Stimulated activated memory B cell treated with anti-CD40 and anti-IgM and Interleukin-4, amounts not matched to agents 10 μg/mL and 1 μg/mL and 100 μg/mL, for 72 hours (primary cell): Measurements from ENCODE around the gene MLN.
A peak's percentile ranks its signal among the peaks of the same experiment; 100 is the strongest.
"Not testable (repeated sequence)": the region's sequence is repeated elsewhere in the genome, so short reads cannot be mapped to it uniquely, and the experiment has no call there.

Experiments used
- ATAC-seq: fragments of 150-1000 bp; cut with Tn5 transposase; 2 replicates; pipeline ENCODE4 v1.10.0; 2021
- H3K27ac Mint-ChIP-seq: one replicate; pipeline ENCODE4 v1.8.0; 2022; ENCODE audit warnings: mild to moderate bottlenecking, mixed read lengths
- H3K27me3 Mint-ChIP-seq: one replicate; pipeline ENCODE4 v1.8.0; 2022; ENCODE audit warnings: mixed read lengths
- H3K36me3 Mint-ChIP-seq: one replicate; pipeline ENCODE4 v1.8.0; 2022; ENCODE audit warnings: mixed read lengths
- H3K4me1 Mint-ChIP-seq: one replicate; pipeline ENCODE4 v1.8.0; 2022; ENCODE audit warnings: mixed read lengths
- H3K4me3 Mint-ChIP-seq: one replicate; pipeline ENCODE4 v1.8.0; 2022; ENCODE audit warnings: mild to moderate bottlenecking, moderate library complexity, mixed read lengths
- H3K9me3 Mint-ChIP-seq: one replicate; pipeline ENCODE4 v1.8.0; 2022; ENCODE audit warnings: mixed read lengths

The MLN gene

DNA sequence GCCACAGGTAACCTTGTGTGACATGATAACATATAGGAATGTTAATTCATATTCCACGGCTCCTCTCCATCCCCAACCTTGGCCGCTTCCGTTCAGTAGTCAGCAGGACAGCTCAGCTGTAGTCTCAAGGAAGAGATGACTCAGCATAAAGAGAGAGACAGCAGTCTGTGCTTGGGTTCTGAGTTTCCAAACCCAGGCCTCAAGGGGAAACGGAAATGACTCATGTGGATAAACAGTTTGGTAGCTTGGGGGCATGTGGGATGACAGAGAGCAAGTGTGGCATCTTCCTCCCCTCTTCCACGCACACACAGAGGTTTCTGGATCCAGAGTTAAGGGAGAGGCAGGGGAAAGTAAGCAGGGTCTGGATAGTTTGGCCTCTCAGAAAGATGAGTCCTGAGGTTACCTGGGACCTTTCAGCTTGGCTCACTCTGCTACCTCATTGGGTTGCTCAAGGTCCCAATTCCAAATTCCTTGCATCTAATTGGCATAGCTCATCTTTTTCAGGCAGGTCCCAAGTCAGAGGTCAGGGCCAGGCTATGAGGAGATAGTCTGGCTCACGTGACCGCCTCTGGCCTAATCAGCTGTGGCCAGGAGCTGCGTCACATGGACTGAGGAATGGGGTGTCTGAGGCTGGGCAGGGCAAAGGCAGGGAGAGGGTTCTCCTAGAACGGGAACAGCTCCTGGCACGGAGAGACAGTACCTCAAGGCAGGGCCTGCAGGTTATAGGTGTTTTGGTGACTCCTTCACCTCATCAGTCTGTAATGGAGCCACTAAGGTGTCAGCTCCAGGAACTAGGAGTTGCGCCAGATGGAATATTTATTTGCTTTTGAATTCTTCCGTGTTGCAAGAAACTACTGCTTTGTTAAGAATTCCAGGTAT lies 36.5 kb upstream of the MLN start:
- H3K27ac Mint-ChIP-seq: peak overlapping the region; percentile 6
- H3K27me3 Mint-ChIP-seq: peaks cover 45% of the 10 kb centered on the region
- peak; percentile 59 for ATAC-seq
- no peaks in the 10 kb centered on the region for H3K36me3 Mint-ChIP-seq
- no peak overlapping the region for H3K4me3 Mint-ChIP-seq
- H3K4me1 Mint-ChIP-seq: peaks cover 9% of the 10 kb centered on the region
- no peaks in the 10 kb centered on the region for H3K9me3 Mint-ChIP-seq

DNA sequence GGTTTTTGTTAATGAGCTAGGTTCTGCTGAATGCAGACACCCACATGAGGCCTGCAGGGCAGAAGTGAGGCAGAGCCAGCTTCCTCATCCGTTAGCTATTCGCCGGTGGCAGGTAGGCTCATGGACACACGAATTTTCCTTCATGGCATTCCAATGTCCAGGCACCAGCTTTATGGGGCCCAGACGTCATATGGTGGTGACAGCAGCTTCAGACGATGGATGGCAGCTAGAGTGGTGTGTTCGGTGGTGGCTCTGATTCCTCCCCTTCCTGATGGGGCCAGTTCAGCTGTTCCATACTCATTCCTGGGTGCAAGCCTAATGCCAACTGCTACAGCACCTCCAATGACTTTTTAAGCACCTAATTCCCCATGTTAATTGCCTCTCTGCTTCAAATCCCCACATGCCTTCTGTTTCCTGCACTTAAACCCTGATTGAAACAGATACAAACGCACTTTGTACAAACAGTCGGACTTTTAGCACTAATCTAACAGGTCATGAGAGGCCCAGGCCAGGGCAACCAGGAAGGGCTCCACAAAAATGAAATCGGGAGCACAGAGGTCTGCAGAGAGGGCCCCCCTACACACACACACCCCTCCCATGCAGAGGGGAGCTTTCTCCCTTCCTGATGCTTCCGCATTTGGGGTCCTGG lies 35.7 kb upstream of the MLN start:
- H3K4me3 Mint-ChIP-seq: no peak overlapping the region
- H3K27ac Mint-ChIP-seq: peak overlapping the region; percentile 6
- no peak for ATAC-seq
- peaks cover 9% of the 10 kb centered on the region for H3K4me1 Mint-ChIP-seq
- H3K36me3 Mint-ChIP-seq: no peaks in the 10 kb centered on the region
- H3K27me3 Mint-ChIP-seq: peaks cover 45% of the 10 kb centered on the region
- no peaks in the 10 kb centered on the region for H3K9me3 Mint-ChIP-seq

DNA sequence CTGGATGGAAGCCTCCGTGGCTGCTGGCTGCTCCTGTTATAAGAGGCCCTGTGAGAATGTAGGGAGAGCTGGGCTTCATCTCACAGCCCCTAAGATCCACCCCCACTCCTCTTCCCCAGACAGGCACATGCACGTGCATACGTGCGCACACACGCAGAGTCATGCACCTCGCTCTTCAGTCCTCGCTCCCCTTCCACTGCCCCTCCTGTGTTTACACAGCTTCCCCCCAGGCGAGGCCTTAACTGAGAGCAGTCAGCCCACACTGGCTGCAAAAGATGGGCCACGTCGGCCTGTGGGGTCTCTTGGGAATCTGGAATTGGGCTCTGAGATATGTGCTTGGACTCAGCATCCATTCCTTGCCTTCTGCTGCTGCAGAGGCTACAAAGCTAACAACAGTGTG lies 35.2 kb upstream of the MLN start:
- peaks cover 42% of the 10 kb centered on the region for H3K27me3 Mint-ChIP-seq
- H3K4me3 Mint-ChIP-seq: no peak overlapping the region

DNA sequence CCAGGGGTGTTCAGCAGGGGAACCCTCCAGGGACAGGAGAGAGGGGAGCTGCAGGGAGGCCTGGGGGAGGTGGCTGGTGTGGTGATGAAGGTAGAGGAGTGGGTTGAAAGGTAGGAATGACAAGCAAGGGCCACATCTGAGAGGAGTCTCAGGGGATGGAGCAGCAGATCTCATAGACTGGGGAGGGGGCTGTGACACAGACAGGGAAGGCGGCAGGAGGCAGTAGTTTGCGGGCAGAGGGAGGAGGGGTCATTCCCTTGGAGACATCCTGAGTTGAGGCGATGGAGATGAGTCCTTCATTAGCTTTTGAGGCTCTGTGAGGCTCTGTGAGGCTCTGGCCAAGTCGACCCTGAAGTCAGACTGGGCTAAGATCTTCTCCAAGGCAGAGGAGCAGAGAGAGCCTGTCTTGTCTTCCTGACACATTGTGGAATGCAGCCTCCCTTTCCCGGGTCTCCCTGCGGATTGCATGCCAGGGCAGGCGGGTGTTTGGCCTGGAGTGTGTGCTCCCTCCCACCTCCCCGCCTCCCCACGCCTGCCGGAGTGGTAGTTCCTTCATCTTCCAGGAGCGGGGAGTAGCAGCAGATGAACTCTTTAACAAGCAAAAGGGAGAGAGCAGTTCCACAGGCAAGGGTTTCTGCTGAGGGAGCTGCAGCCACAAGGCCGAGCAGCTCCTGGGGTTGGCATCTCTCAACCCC lies 34.3 kb upstream of the MLN start:
- H3K9me3 Mint-ChIP-seq: no peaks in the 10 kb centered on the region
- no peak overlapping the region for H3K4me3 Mint-ChIP-seq
- no peak for ATAC-seq

More for the DNA sequence above, 35.2 kb upstream of the MLN start:
- Mint-ChIP-seq H3K9me3 (no peaks in the 10 kb centered on the region), H3K36me3 (no peaks in the 10 kb centered on the region), H3K27ac (no peak overlapping the region), H3K4me1 (peaks cover 9% of the 10 kb centered on the region)
- no peak for ATAC-seq

DNA sequence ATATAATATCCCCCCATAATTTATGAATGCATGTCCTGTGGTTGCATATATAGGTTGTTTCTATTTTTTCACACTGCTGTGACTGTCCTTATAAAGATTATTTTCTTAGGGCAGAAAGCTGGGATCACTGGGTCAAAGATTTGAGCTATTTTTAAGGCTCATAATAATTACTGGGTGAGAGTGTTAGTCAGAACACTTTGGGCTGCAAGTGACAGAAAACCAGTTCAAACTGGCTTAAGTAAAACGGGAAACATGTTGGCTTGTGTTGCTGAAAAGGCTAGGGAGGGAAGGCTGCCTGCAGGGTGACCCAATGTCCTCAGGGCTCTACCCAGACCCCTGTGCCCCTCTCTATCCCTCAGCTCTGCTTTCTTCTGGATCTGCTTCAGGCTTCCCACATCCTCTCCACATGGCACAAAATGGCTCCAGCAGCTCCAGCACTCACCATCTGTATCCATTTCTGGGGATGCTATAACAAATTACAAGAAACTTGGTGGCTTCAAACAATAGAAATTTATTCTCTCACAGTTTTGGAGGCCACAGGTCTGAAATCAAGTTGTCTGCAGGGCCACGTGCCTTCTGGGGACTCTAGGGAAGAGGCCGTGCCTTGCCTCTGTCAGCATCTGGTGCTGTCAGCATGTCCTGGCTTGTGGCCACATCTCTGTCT lies 33.1 kb upstream of the MLN start:
- Mint-ChIP-seq H3K9me3 (no peaks in the 10 kb centered on the region), H3K4me3 (no peak overlapping the region), H3K27ac (no peak overlapping the region), H3K27me3 (peaks cover 41% of the 10 kb centered on the region), H3K4me1 (peaks cover 9% of the 10 kb centered on the region), H3K36me3 (no peaks in the 10 kb centered on the region)
- ATAC-seq: no peak

More for the DNA sequence above, 34.3 kb upstream of the MLN start:
- Mint-ChIP-seq H3K27ac (no peak overlapping the region), H3K27me3 (peaks cover 42% of the 10 kb centered on the region), H3K36me3 (no peaks in the 10 kb centered on the region), H3K4me1 (peaks cover 9% of the 10 kb centered on the region)

DNA sequence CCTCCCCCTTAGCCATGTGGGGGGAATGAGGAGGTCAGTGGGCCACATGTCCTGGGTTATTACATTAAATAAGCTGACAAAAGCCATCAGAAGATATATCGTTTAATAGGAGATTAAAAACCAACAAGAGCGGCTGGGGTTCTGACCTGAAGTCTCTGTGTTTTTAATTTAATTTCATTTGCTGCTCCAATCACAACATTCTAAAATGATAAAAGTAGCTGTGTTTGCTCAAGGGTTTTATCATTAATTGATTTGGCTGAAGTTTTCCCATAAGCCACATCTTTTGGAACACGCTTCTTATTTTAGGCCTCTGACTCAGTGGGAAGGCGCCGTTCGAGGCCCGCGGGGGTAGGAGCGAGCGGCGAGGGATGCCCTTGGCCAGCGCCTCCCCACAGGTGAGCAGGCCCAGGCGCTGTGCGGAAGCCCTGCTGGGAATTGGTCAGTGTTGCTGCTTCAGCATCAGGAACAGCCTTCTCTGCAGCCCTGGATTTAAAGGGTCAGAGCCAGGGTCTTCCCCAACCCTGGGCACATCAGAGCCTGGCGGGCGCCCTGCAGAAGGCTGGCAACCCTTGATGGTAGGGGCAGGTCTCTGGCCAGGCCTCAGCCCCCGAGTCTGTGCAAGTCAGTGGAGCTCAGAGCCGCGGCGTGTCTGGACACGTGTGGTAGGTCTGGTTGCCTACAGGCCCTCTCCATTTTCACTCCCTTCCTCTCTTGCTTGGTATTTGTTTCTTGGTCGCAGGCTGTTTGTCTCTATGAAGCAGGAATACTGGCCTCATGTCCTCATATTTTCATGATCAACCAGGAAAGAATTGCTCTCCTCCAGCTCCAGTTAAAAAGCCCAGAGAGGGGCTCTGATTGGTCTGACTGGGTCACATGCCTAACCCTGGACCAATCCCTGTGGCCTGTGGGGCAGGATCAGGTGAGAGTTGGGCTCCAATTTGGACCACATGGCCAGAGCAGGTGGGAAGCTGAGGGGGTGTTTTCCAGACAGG lies 30.9 kb upstream of the MLN start:
- Mint-ChIP-seq H3K27ac (no peak overlapping the region), H3K9me3 (no peaks in the 10 kb centered on the region), H3K4me1 (peaks cover 2% of the 10 kb centered on the region), H3K36me3 (no peaks in the 10 kb centered on the region), H3K4me3 (no peak overlapping the region), H3K27me3 (peaks cover 63% of the 10 kb centered on the region)
- ATAC-seq: no peak

DNA sequence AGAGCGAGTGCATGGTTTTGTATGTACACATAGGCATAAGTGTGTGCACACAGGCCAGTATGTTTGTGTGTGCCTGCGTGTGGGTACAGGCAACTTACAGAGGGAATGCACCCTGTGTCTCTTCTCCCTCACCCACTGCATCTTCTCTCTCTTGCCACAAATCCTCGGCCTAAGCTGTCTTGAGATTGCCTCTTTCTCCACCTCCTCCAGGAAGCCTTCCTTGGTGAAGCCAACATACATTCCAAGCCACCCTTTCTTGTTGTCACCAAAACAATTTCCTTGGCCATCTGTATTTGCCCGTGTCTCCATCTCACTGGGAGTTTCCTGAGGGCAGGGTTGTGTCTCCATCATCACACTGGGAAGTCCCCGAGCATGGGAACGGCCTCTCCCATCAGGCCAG lies 29.8 kb upstream of the MLN start:
- H3K36me3 Mint-ChIP-seq: no peaks in the 10 kb centered on the region
- no peak overlapping the region for H3K27ac Mint-ChIP-seq
- no peak for ATAC-seq
- no peaks in the 10 kb centered on the region for H3K4me1 Mint-ChIP-seq
- H3K9me3 Mint-ChIP-seq: no peaks in the 10 kb centered on the region
- H3K27me3 Mint-ChIP-seq: peaks cover 74% of the 10 kb centered on the region
- H3K4me3 Mint-ChIP-seq: no peak overlapping the region

DNA sequence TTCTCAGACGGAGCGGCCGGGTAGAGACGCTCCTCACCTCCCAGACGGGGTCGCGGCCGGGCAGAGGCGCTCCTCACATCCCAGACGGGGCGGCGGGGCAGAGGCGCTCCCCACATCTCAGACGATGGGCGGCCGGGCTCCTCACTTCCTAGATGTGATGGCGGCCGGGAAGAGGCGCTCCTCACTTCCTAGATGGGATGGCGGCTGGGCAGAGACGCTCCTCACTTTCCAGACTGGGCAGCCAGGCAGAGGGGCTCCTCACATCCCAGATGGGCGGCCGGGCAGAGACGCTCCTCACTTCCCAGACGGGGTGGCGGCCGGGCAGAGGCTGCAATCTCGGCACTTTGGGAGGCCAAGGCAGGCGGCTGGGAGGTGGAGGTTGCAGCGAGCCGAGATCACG lies 29.0 kb upstream of the MLN start:
- not testable (repeated sequence) for H3K27ac Mint-ChIP-seq, H3K4me1 Mint-ChIP-seq
- H3K27me3 Mint-ChIP-seq: peaks cover 78% of the 10 kb centered on the region

DNA sequence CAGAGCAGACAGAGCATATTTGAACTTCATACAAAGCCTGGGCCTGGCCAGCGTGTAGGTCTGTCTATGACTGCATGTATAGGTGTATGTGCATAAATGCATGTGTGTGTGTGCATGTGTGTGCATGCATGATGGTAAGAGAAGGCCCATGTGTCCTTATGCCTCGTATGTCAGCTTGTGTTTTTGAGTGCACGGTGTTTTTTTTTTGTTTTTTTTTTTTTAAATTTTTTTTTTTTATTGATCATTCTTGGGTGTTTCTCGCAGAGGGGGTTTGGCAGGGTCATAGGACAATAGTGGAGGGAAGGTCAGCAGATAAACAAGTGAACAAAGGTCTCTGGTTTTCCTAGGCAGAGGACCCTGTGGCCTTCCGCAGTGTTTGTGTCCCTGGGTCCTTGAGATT lies 27.9 kb upstream of the MLN start:
- H3K4me3 Mint-ChIP-seq, ATAC-seq, H3K27ac Mint-ChIP-seq, H3K4me1 Mint-ChIP-seq, H3K36me3 Mint-ChIP-seq, H3K9me3 Mint-ChIP-seq: not testable (repeated sequence)
- H3K27me3 Mint-ChIP-seq: peaks cover 67% of the 10 kb centered on the region

More for the DNA sequence above, 29.0 kb upstream of the MLN start:
- not testable (repeated sequence) for ATAC-seq, H3K9me3 Mint-ChIP-seq, H3K4me3 Mint-ChIP-seq, H3K36me3 Mint-ChIP-seq

DNA sequence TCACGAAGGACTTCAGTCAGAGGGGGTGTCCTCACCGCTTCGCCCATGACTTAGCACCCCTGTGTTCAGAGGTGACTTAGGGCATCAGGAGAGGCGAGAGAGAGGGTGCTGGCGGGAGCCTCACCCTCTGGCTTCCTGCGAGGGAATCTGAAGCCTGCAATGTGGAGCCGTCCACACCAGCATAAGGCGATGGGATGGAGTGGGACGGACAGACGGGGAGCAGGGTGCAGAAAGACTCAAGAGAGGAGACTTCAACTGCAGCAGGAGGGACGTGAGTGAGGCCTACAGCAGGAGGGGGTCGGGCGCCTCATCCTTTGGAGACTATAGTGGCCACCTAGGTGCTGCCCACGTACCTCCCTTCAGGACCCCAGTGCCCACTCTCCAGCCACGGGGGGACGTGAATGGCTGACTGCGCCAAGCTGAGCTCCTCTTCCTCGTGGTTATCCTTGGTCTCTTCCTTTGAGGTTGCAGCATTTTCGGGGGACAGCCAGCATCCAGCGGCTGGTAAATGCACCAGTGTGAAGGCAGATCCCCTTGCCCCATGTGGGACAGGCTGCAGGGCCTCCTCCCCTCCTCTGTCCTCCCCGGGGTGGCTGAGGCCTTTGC lies 26.9 kb upstream of the MLN start:
- ATAC-seq: no peak

DNA sequence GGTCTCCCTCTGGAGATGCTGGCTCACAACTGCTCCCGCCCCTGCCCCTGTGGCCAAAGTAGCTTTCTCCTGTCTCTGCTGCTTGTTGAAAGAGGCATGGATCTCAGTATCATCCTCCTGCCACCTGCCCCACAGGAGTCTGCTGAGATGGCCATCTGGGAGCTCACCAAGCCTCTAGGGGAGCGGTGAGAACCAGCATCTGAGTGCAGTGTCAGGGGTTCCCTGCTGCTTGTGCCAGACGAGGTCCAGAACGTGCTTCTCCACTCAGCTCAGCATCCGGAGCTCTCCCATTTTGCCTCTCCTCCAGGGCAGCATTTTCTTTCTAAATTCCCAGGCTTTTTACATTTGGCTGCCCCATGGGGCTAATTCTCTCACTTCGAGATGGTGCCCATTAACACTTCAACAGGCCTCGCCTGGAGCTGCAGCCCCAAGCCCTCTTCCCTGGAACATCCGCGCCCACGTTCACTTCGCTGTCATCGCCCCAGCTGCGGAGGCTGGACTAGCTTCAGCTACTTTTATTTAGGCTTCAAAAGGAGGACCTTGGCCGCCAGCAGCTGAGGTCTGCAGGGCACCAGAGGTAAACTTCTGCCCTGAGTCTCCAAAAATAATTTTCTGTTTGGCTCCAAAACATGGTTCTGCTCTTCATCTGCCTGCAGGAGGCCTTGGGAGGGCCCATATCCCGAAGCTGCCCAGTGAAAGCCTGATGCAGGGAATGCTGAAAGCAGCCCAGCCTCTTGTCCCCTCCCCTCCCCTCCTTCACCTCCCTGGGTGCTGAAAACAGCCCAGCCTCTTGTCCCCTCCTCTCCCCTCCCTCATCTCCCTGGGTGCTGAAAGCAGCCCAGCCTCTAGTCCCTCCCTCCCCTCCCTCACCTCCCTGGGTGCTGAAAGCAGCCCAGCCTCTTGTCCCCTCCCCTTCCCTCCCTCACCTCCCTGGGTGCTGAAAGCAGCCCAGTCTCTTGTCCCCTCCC lies 25.2 kb upstream of the MLN start:
- no peak for ATAC-seq
- Mint-ChIP-seq H3K27me3 (peaks cover 59% of the 10 kb centered on the region), H3K27ac (no peak overlapping the region), H3K9me3 (no peaks in the 10 kb centered on the region), H3K4me3 (no peak overlapping the region), H3K4me1 (no peaks in the 10 kb centered on the region), H3K36me3 (no peaks in the 10 kb centered on the region)

More for the DNA sequence above, 26.9 kb upstream of the MLN start:
- Mint-ChIP-seq H3K4me3 (no peak overlapping the region), H3K27ac (no peak overlapping the region), H3K4me1 (no peaks in the 10 kb centered on the region), H3K9me3 (no peaks in the 10 kb centered on the region), H3K36me3 (no peaks in the 10 kb centered on the region), H3K27me3 (peaks cover 68% of the 10 kb centered on the region)

DNA sequence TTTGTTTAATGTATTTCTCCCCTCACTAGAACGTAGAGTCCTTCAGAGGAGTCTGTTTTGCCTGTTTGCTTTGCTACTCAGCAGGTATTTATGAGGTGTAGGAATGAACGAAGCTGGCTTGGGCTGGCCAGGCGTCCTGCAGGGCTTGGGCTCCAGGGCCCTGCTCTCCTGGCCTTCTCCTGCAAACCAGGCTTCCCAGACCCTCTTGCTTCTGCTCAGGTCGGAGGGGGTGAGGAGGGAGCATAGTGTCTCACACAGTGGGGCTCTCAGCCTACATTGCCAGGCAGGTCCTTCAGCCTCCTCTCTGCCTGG lies 24.6 kb upstream of the MLN start:
- ATAC-seq: no peak
- no peak overlapping the region for H3K4me3 Mint-ChIP-seq
- H3K9me3 Mint-ChIP-seq: no peaks in the 10 kb centered on the region
- H3K4me1 Mint-ChIP-seq: no peaks in the 10 kb centered on the region
- H3K27ac Mint-ChIP-seq: no peak overlapping the region
- no peaks in the 10 kb centered on the region for H3K36me3 Mint-ChIP-seq
- peaks cover 52% of the 10 kb centered on the region for H3K27me3 Mint-ChIP-seq
